Neural progenitor cell (in vitro differentiated cells): ENCODE data around the gene ANKS3.

Source experiments
- EZH2 ChIP-seq: fragments of 200-600 bp; sonication (generic); IDR thresholded peaks from 2 replicates; pipeline ENCODE4 v1.6.1; 2017; ENCODE audit warnings: antibody characterized with exemption, mild to moderate bottlenecking, moderate library complexity
- EZH2phosphoT487 ChIP-seq: fragments of 200-600 bp; sonication (generic); IDR thresholded peaks from 2 replicates; pipeline ENCODE4 v1.6.1; 2017; ENCODE audit warnings: antibody characterized with exemption
- TF ChIP-seq, protein P1 (sequence below): fragments of 200-600 bp; sonication (generic); IDR thresholded peaks from 2 replicates; pipeline ENCODE4 v1.5.1; 2017; ENCODE audit warnings: antibody characterized with exemption, mild to moderate bottlenecking

DNA sequence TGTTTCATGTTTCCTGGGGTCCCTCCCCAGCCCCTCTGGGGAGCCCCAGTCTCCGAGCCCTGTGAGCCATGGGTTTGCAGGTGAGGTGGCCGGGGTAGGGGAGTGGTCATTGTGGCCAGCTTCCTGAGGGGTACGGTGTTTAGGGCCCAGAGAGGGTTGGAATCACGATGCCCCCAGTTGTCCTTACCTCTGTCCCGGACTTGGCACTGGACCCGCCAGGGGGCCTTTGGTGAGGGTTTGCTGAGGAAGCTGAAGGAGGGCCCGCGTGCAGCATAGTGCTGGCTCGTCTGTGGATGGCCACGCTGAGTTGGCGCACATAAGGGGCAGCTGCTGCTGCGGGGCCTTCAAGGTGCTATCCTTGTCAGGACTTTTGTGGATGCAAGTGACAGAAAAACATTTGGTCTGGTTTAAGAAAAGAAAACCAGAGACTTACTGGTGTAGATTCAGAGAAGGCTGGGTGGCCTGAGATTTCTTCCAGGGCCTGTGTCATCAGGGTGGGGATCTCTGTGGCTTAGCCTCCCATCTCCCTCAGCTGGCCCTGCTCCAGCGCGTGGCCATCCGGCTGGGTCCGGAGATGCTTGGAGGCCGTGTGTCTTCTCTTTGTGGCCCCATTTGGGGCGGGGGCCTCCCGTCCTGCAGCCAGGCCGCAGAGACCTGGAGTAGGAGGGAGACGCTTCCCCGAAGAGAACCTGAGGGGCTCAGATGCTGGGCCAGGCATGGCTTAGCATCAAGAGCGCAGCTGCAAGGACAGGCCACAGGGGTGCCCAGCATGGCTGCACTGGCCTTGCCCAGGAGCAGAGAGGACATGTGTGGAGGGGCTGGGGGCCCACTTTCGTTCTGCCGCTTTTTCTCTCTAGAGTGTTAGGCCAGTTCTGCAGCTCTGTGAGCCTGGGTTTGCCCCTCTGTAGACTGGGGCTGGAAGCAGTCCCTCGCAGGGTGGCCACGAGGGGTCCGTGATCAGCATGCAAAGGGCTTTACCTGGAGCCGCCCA, 74.4 kb downstream of the ANKS3 start:
- TF ChIP-seq, protein P1, sequence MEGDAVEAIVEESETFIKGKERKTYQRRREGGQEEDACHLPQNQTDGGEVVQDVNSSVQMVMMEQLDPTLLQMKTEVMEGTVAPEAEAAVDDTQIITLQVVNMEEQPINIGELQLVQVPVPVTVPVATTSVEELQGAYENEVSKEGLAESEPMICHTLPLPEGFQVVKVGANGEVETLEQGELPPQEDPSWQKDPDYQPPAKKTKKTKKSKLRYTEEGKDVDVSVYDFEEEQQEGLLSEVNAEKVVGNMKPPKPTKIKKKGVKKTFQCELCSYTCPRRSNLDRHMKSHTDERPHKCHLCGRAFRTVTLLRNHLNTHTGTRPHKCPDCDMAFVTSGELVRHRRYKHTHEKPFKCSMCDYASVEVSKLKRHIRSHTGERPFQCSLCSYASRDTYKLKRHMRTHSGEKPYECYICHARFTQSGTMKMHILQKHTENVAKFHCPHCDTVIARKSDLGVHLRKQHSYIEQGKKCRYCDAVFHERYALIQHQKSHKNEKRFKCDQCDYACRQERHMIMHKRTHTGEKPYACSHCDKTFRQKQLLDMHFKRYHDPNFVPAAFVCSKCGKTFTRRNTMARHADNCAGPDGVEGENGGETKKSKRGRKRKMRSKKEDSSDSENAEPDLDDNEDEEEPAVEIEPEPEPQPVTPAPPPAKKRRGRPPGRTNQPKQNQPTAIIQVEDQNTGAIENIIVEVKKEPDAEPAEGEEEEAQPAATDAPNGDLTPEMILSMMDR: no peak
- TF ChIP-seq EZH2: no peak
- no peak for TF ChIP-seq EZH2phosphoT487
